Ureter (tissue), 1 donor: ENCODE measurements around the gene BPIFB1. TPM values are rescaled to one million over a fixed set of nuclear protein-coding genes. Genes with fewer than 3 reads are reported as not detected.

Source experiments
- DNase-seq: peaks from one replicate; pipeline ENCODE4 v3.0.0-alpha.2; 2020; ENCODE audit warnings: low spot score
- total RNA-seq: library from RNA; stranded (reverse); gene quantifications from one replicate; pipeline ENCODE4 v1.2.4, GENCODE V29; 2023
- donor health status: DM: yes; HTN: yes; CAD: no.

Gene BPIFB1
- total RNA-seq, 1 donor from 2014 or later, result 0.65 TPM

- DNase-seq, result no peak
Measured at GRCh38 chr20:33272155-33272873, 10.7 kb upstream of the BPIFB1 start.

GRCh38 chr20:33273117-33273851, 9.7 kb upstream of the BPIFB1 start:
- DNase-seq, result no peak

GRCh38 chr20:33275215-33275614, 7.8 kb upstream of the BPIFB1 start:
- DNase-seq, result no peak

GRCh38 chr20:33275871-33276270, 7.1 kb upstream of the BPIFB1 start:
- no peak for DNase-seq

GRCh38 chr20:33276303-33277113, 6.5 kb upstream of the BPIFB1 start:
- no peak for DNase-seq

- DNase-seq, result peak; percentile 62
Measured at GRCh38 chr20:33277471-33278441, 5.3 kb upstream of the BPIFB1 start.

- DNase-seq, result no peak
Measured at GRCh38 chr20:33278700-33279099, 4.3 kb upstream of the BPIFB1 start.

GRCh38 chr20:33279261-33279910, 3.6 kb upstream of the BPIFB1 start:
- DNase-seq, result no peak

GRCh38 chr20:33280000-33280680, 2.9 kb upstream of the BPIFB1 start:
- DNase-seq, result no peak

GRCh38 chr20:33280775-33281174, 2.2 kb upstream of the BPIFB1 start:
- no peak for DNase-seq

GRCh38 chr20:33281550-33282146, 1.4 kb upstream of the BPIFB1 start:
- DNase-seq, result no peak

GRCh38 chr20:33282196-33282934, 649 bp upstream of the BPIFB1 start:
- no peak for DNase-seq

GRCh38 chr20:33284284-33284683, 1.3 kb downstream of the BPIFB1 start:
- DNase-seq, result no peak

GRCh38 chr20:33284937-33285336, 1.9 kb downstream of the BPIFB1 start:
- no peak for DNase-seq

GRCh38 chr20:33285861-33286495, 3.0 kb downstream of the BPIFB1 start:
- no peak for DNase-seq

- DNase-seq, result no peak
Measured at GRCh38 chr20:33287884-33288283, 4.9 kb downstream of the BPIFB1 start.

- DNase-seq, result no peak
Measured at GRCh38 chr20:33290852-33291251, 7.8 kb downstream of the BPIFB1 start.

- DNase-seq, result no peak
Measured at GRCh38 chr20:33291416-33291815, 8.4 kb downstream of the BPIFB1 start.
